ENCODE measurements around the gene RAE1.

The RAE1 gene

DNA sequence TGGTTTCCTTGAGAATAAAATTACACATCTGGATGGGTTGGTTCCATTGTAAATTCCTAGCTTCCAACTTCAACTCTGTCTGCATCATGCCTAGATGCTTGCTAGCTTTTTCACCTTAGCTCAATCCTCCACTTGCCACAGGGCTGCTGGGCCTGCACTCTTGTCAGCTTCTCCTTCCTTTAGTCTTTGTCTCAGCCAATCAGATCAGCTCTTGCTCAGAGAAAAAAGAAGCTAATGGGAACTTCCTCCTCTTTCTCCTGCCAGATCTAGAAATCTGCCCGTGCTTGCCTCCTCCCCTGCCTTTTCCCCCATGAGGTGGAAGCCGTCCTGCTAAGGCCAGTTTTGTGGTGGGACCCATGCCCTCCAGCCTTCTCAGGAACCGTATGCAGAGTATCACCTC, 18.5 kb downstream of the RAE1 start:
- in situ Hi-C loops (cut with MboI; ENCODE audit: low sequenced_read_pairs), result no loop called here

DNA sequence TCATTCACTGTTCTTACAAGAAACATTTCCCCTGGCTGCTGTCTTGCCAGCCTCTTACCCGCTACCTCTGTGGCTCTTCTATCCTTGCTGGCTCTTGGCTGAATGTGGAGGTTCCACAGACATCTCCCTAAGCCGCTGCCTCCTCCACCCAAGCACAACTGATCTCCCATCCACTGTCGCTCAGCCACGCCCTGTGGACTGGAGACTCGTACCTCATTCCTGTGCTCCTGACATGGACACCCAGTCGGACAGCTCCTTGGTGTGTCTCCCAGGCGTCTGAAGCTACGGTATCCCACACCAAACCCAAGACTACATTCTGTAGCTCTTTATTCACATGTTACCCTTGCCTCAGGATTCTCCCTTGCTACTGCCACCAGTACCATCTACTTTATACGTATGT, 19.3 kb downstream of the RAE1 start:
- in situ Hi-C loops (cut with MboI; ENCODE audit: low sequenced_read_pairs), result no loop called here

DNA sequence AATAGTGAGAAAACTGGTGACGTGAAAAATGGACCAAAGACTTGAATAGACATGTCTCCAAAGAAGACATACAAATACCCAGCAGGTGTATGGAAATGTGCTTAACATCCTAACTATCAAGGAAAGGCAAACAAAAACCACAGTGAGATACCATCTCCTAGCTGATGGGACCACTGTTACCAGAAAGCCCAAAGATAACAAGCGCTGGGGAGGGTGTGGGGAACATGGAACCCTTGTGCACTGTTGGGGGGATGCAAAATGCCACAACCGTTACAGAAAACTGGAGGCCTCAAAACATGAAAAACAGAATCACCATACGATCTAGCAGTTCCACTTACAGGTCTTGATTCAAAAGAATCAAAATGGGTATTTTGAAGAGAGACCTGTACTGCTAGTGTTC, 20.3 kb downstream of the RAE1 start:
- in situ Hi-C loops (cut with MboI; ENCODE audit: low sequenced_read_pairs), result no loop called here

DNA sequence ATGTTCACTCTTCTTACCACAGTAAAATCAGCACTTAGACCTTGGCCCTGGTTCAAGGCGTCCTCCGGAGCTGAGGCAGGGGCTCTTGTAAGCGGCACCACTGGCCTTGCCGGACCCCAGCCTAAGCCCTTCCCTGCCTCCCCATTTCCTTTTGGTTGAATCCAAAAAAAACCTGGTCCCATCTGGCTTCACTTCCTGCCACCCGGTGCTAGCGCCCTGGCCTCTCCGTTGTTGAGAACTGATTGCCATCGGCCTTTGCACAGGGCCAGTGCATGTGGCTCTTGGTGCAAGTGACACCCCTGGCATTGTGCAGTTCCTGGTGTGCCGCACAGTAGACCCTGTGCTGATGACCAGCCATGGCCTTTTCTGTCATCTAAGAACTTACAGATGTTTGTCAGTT, 21.1 kb downstream of the RAE1 start:
- in situ Hi-C loops (cut with MboI; ENCODE audit: low sequenced_read_pairs), result no loop called here

DNA sequence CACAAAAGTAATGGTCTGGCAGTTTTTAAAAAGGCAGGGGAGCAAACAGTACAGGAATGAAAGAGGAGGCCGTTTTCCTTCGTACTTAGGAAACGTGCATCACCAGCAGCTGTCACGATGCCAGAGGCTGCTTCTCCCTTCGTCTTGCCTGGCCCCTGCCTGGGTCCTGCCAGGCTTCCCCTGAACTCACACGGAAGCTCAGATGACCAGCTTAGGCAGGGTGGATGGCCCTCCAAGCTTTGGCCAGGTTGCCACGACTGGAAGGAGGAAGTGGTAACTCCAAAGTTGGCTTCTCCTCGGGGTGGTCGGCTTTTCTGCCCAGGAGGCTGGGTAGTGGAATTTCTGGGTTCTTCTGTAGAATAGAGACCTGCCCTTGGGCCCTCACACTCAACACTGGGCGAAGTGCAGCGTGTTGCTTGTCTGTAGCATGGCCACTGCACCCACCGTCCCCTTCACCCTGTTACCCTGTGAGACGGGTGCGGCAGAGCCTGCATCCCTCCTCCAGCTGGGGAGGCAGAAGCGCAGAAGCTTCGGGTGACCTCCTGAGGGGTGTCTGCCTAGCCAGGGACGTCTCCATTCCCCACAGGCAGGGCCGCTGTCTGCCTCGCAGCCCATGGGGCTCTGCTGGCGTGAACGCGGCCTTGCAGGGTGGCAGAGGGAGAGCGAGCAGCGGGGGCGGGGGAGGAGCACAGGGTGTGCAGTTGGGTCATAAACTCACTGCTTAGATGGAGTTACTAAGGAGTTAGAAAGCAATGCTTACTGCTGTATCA, 21.7 kb downstream of the RAE1 start:
- in situ Hi-C loops (cut with MboI; ENCODE audit: low sequenced_read_pairs), result no loop called here

DNA sequence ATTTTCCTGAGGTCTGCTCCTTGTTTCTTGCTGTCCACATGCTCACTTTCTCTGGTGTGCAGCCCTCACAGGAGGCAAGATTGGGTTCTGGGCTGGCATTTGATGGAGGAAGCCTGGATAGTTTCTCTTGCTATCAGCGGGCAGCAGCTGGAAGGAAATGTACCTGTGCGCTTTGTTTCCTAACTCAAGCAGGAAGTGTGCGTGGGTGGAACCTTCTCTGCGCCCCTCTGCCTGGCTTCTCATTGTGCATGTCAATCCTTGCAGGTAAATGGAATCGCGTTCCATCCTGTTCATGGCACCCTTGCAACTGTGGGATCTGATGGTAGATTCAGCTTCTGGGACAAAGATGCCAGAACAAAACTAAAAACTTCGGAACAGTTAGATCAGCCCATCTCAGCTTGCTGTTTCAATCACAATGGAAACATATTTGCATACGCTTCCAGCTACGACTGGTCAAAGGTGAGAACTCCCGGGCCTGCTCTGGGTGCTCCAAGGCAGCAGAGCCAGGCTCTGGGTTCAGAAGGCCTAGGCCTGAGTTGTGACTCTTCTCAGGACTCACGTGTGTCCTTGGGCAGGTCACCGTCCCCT, 23.4 kb downstream of the RAE1 start:
- in situ Hi-C loops (cut with MboI; ENCODE audit: low sequenced_read_pairs), result no loop called here

DNA sequence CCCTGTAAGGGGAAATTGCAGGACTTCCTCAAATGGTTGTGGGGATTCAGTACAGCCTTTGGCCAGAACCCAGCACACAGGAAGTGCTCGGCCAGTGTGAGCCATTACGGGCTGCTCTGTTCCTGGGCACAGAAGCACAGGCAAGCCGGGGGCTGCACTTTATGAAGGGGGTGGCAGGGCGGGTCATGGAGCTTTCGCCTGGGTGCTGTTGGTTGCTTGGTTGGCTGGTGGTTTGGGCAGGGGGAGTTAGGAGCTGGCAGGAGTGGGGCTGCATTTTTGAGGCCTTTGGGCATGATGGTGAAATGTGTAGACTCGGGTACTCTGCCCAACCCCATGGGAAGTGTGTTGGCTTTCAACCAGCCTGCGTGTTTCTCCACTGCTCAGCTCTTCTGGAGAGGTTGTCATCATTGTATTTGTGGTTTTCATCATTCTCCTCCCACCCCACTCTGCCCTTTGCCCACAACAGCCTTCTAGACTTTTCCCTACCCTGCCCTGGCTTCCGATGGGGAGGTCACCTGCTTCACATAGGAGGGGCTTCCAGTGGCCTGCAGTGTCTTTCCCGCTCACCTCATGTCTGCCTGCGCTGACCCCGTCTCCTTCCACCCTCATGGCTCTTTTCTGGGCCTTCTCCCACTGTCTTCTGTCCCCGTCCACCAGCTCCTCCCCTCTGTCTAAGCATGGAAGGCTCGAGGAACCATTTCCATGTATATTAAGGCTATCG, 24.0 kb downstream of the RAE1 start:
- in situ Hi-C loops (cut with MboI; ENCODE audit: low sequenced_read_pairs), result loop anchor here (25.0 kb wide), 2 partner anchors 237 to 837 kb away; partner anchors contain the start of gene ZBP1

DNA sequence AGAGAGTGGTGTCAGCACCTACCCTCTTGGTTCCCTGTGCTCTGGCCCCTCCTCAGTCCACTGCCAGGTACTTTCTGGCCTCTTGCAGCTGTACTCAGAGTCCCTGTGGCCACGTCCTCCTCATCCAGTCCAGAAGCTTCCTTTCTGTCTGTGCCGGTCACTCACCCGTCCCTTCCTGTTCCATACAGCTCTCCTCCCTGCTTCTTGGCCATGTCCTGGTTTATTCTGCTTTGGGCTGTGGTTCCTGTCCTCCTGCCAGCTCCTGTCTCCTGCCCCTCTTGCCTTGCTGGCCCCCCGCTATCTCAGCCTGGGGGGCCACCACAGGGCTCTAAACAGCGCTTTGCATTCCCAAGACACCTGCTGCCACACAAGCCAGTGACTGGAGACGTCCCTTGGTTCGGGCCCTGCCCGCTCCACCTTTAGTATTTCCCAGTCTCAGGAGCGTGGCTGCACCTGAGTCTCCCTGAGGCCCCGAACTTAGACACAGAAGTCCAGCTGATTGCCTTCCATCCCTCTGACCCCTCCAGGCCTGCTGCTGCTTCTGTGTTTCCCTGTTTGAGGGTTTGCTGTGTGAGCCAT, 24.7 kb downstream of the RAE1 start:
- in situ Hi-C loops (cut with MboI; ENCODE audit: low sequenced_read_pairs), result loop anchor here (25.0 kb wide), 2 partner anchors 237 to 837 kb away; partner anchors contain the start of gene ZBP1

DNA sequence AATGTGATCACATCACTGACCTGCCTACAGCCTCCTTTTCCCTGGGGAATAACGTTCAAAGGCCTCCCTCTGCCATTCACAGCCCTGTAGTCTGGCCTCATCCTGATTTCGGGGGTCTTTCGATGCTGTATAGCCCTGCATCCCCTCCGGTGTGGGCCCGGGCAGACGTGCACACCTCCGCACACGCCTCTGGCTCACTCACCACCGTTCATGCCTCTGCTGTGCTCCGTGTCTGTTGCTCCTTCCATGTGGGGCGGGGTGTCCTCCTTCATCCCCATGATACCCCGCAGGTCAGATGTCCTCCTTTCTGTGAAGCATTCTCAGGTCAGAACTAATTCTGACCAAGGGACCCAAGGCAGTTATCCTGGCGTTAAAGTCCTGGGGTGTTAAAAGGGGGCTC, 26.3 kb downstream of the RAE1 start:
- in situ Hi-C loops (cut with MboI; ENCODE audit: low sequenced_read_pairs), result loop anchor here (25.0 kb wide), 2 partner anchors 235 to 835 kb away; partner anchors contain the start of gene ZBP1

DNA sequence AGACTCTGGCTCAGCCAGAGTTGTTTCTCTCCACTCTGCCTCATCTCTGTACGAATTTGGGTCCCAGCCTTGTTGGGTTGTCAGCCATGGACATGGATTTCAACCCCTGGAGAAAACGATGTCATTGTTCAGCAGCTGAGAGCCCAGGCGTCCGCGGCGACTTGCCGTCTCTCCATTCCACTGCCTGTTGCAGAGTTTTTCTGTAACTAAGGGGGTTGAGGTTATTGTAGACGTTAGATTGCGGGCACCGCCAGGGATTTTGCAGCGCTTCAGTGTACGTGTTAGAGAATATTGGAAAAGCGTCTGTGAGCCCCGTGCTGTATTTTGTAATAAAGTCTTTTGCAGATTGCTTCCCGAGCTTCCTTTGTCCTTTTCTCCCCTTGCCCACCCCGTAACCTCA, 27.1 kb downstream of the RAE1 start:
- in situ Hi-C loops (cut with MboI; ENCODE audit: low sequenced_read_pairs), result loop anchor here (25.0 kb wide), 2 partner anchors 234 to 834 kb away; partner anchors contain the start of gene ZBP1

DNA sequence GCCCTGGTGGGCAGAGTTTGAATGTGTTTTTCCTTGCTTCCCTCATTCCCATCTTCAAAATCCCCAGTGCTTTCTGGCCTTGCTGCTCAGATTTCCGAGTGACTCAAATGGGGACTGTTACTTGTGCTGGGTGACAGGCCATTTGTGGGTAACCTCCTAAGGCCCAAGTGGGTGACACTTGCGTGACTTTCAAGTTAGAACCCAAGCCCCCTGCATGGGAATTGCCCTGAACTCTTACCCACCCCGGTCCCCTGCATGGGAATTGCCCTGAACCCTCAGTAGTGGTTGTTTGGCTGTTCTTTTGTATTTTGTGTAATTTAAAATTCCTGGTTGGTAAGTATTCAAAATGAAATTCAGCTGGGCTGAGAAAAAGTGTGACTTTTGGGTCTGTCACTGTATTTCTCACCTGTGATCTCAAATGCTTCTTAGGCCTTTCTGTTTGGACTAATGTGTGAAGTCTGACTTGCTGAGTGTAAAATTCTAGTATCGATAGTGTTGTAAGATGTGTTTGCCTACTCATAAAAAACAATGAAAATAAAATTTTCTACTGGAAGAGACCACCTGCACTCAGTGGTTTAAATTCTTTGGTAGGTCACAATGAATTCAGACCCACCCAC, 27.7 kb downstream of the RAE1 start:
- in situ Hi-C loops (cut with MboI; ENCODE audit: low sequenced_read_pairs), result loop anchor here (25.0 kb wide), 2 partner anchors 234 to 834 kb away; partner anchors contain the start of gene ZBP1

DNA sequence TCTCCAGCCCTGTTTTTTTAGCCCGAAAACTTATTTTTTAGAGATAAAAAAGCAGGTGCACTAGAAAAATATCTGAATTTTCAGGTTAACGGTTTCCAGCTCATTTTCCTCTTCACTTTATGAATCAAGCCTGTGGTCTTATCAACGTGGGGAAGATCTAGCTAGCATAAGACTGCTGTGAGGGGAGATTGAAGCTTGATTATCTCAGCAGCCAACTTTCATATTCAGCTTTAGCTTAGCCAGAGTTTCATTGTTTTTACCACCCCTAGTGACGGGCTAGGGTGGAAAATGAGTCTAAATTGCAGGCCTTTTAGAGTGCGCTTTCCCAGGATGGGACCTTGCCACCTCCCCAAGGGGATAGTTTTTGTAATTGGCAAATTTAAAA, 28.2 kb downstream of the RAE1 start:
- in situ Hi-C loops (cut with MboI; ENCODE audit: low sequenced_read_pairs), result loop anchor here (25.0 kb wide), 2 partner anchors 233 to 833 kb away; partner anchors contain the start of gene ZBP1

DNA sequence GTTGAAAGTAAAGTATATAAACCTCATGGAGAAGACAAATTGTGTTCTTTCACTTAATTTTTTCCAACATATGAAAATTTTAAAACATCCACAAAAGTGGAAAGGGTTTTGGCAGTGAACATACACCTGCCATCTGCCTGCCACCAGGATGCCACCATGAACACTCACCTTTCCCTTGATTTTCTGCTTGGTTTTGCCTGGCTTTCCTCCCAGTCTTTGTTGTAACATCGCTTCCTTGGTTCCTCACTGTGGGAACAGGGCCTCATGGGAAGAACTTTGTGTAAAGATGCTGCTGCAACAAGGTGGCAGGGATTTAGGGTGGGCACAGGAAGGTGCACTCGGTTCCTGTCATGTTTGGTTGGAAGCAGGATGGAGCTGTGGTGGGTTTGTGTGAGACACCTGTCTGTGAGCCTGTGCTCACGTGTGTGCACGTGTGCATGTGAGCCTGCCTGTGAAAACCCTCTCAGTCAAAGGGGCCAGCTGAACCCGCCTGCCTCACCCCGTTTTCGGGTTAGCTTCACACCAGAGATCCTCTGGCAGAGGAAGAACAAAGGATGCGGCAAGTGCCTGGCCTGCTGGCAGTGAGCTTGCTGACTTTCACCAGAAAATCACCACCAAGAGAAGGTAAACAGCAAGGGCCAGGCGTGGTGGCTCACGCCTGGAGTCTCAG, 29.2 kb downstream of the RAE1 start:
- in situ Hi-C loops (cut with MboI; ENCODE audit: low sequenced_read_pairs), result loop anchor here (25.0 kb wide), 2 partner anchors 232 to 832 kb away; partner anchors contain the start of gene ZBP1

DNA sequence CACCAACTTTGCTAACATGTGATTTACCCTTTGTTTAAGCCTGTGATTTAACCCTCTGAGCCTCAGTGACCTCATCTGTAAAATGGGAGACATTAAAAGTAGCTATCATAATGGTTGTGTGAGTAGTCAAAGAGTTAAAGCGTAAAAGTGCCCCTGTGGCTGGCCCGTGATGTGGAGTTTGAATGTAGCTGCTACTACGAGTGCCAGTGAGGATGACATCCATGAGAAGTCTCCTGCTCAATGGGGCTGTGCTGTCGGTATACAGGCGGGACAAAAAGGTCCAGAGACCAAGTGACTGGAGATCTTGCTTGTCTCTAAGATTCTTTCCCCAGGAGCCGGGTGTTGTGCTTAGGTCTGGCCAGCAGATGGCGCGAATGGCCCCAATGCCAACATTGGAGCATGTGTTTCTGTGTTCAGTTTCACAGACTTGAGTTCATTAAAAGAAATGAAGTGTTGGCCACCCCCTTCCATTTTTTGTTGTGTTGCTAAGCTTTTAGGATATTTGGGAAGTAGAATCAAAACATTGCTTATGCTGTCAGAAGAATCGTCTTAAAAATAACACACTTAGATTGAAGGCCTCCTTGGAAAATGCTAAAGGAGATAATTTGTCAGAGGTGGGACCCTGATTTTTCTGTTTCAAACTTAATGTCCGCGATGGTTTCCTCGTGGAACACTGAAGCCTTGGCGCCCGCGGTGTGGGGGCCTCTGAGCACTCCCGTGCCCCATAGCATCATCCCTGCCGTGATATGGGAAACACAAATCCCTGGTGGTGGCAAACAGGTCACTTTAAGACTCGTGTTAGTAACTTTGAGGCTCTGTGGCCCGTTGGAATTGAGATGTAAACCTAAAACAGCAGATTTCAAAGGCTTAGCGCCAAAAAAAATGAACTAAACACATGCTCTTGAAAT, 30.8 kb downstream of the RAE1 start:
- in situ Hi-C loops (cut with MboI; ENCODE audit: low sequenced_read_pairs), result loop anchor here (25.0 kb wide), 2 partner anchors 230 to 830 kb away; partner anchors contain the start of gene ZBP1

DNA sequence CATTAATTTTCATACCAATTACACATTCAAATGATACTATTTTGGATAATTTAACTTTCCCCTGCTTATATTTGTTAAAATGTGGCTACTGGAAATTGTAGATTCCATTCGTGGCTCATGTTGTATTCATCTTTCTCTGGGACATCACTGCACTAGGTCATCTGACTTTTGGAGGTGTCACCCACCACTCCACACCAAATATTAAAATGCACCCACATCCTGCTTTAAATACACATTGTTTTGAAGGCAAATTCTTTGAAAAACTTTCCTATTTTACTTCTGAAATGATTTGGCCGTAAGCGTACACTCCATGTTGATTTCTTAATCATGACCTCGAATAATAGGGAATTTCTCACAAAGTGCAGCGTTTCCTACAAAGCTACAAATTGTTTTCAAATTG, 31.5 kb downstream of the RAE1 start:
- in situ Hi-C loops (cut with MboI; ENCODE audit: low sequenced_read_pairs), result loop anchor here (25.0 kb wide), 2 partner anchors 230 to 830 kb away; partner anchors contain the start of gene ZBP1

DNA sequence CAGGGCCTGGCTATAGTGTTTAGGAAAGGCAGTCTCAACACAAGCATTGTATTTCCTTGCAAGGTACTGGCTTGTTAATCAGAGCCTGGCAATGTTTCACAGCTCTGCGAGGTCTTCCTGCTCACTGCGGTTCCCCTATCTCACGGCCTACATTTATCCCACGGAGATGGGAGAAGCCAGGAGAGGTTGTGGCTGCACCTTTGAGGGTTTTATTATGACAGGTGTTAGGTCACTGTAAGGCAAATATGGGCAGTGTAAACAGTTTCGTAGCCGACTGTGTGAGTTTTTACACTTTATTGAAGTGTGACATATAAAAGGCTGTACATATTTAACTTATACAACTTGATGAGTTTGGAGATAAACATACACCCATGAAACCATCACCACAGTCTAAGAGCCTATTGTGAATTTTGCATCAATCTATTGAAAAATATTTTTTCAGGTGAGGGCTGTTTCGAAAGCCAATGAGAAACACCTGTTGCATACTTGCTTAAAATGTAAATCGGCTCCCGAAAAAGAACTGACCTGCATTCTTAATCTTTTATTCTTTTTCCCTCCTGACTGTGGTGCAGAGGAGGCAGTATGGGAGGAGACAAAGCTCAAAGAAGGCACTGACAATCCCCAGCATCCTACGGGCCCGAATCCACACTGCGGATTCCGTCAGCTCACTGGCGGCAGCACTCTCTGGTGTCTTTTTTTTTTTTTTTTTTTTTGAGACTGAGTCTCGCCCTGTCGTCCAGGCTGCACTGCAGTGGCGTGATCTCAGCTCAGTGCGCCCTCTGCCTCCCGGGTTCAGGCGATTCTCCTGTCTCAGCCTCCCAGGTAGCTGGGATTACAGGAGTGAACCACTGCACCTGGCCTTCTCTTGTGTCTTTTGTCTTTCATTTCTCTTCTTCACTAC, 32.6 kb downstream of the RAE1 start:
- in situ Hi-C loops (cut with MboI; ENCODE audit: low sequenced_read_pairs), result loop anchor here (25.0 kb wide), 2 partner anchors 229 to 829 kb away; partner anchors contain the start of gene ZBP1

DNA sequence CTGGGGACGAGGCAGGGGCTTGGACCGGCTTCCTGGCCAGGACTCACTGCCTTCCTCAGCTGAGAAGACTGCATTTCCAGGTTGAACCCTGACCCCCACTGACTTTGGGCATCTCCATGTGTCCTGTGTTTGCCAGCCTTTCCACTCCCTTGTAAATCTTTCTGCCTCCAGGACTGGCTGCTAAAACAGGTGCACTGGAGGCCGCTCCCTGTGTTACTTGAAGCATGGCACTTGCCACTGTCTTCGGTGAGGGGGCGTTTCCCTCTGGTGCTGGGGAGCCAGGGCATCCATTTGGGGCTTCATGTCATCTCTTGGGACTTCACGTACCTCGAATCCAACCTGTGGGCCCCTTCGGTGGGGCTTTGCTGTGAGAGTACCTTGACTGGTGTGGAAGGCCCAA, 33.4 kb downstream of the RAE1 start:
- in situ Hi-C loops (cut with MboI; ENCODE audit: low sequenced_read_pairs), result loop anchor here (25.0 kb wide), 2 partner anchors 228 to 828 kb away; partner anchors contain the start of gene ZBP1

Measured in HL-60/S4 (cell line).